Activated naive CD8-positive, alpha-beta T cell (primary cell): Measurements from ENCODE around the gene MAPK8.
"Not testable (repeated sequence)": the region's sequence is repeated elsewhere in the genome, so short reads cannot be mapped to it uniquely, and the experiment has no call there.

Experiments
- H3K27ac Mint-ChIP-seq: one replicate; pipeline ENCODE4 v1.8.0; 2021; ENCODE audit warnings: mixed read lengths
- H3K27me3 Mint-ChIP-seq: one replicate; pipeline ENCODE4 v1.8.0; 2021; ENCODE audit warnings: mixed read lengths
- H3K36me3 Mint-ChIP-seq: one replicate; pipeline ENCODE4 v1.8.0; 2021; ENCODE audit warnings: mixed read lengths
- H3K4me1 Mint-ChIP-seq: one replicate; pipeline ENCODE4 v1.8.0; 2021; ENCODE audit warnings: low read depth, mixed read lengths
- H3K4me3 Mint-ChIP-seq: one replicate; pipeline ENCODE4 v1.8.0; 2021; ENCODE audit warnings: mild to moderate bottlenecking, mixed read lengths
- H3K9me3 Mint-ChIP-seq: one replicate; pipeline ENCODE4 v1.8.0; 2021; ENCODE audit warnings: low read depth, mixed read lengths

MAPK8 gene

DNA sequence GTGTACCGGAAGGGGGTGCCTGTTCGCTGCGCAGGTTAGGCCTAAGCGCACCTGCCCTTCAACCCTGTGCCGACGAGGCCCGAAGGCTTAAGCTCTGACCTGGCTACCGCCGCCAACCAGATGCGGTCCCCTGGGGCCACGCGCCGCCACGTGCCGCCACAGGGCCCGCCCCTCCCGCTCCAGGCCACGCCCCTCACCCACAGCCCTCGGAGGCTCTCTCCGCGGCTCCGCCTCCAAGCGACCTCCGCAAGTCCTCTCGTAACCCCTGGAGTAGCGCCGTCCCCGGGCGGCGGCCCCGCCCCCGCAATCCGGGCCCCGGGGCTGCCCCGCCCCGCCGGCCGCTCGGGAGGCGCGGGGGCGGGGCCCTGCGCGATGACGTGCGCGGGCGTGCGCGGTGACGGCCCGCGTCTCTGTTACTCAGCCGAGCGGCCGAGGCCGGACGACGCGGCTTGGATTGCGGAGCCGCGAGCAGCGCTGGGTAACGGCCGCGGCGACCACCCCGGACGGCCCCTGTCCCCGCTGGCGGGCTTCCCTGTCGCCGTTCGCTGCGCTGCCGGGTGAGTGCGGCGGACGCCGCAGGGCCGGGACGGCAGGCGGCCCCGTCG is at the start of gene MAPK8:
MAPK8 (plus strand) TSS at position 413 of the 605 bp plus-strand sequence. CDS start 94,984 bp downstream, outside the sequence.
- H3K36me3 Mint-ChIP-seq, result no peaks in the 10 kb centered on the region
- no peaks in the 10 kb centered on the region for H3K27me3 Mint-ChIP-seq
- peak within 1 kb of the TSS; percentile 82 for H3K27ac Mint-ChIP-seq
- peak within 1 kb of the TSS; percentile 88 for H3K4me3 Mint-ChIP-seq
- peaks cover 2% of the 10 kb centered on the region for H3K9me3 Mint-ChIP-seq
- peaks cover 35% of the 10 kb centered on the region for H3K4me1 Mint-ChIP-seq

DNA sequence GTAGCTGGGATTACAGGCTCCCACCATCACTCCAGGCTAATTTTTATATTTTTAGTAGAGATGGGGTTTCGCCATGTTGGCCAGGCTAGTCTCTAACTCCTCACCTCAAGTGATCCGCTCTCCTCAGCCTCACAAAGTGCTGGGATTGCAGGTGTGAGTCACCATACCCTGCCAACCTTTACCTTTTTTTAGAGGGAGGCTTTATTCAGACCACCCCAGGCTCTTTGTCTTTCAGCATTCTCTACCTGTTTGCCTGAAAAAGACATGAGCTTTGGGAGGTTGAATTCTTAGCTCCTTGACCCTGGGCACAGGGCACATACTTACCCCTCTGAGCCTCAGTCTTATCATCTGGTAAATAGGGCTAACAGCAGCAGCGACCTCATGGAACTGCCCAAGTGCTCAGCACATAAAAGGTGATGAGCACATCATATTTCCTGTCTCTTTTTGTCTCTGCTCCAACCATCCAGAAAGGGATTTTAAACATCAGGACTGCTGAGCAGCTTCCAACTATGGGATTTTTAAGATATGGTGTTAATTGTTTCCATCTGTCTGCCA is 49.0 kb upstream of the MAPK8 start:
- Mint-ChIP-seq H3K36me3 (no peaks in the 10 kb centered on the region), H3K4me3 (no peak overlapping the region), H3K27ac (no peak overlapping the region), H3K4me1 (no peaks in the 10 kb centered on the region), H3K9me3 (no peaks in the 10 kb centered on the region), H3K27me3 (peaks cover 4% of the 10 kb centered on the region)

DNA sequence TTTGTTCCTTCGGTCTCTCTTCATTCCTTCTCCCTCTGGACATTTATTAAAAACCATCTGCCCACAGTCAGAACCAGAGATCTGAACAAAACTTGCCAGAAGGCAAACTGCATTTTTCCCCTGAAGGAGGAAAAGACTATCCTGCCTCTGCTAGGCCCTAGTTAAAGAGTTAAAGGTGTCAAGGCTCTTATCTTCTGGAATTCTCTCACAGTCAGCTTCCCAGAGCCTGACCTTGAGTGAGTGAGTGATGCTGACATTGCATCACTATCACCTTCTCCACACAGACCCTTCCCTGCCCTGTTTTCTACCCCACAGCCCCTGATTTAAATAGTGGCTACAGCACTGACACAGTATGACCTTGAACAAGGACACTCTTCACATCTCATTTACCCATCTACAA is 48.4 kb upstream of the MAPK8 start:
- no peak overlapping the region for H3K27ac Mint-ChIP-seq
- no peaks in the 10 kb centered on the region for H3K9me3 Mint-ChIP-seq
- H3K27me3 Mint-ChIP-seq, result peaks cover 4% of the 10 kb centered on the region
- H3K36me3 Mint-ChIP-seq, result no peaks in the 10 kb centered on the region
- H3K4me1 Mint-ChIP-seq, result no peaks in the 10 kb centered on the region
- no peak overlapping the region for H3K4me3 Mint-ChIP-seq

DNA sequence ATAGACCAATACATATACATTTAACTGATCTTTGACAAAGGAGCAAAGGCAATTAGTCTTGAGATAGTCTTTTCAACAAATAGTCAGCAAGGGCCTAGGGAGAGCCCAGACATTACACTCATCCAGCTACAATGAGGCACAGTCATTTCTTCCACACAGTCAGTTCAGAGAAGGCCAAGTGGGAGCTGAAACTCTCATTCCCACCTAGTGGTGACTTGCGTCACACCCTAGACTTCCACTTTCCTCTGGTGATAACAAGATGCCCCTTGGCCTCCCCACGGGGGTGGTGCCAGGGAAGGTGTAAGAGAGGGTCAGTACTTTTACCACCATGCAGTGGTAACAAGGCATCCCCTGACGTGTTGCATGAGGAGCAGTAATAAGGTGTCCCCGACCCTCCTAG is 39.9 kb upstream of the MAPK8 start:
- peaks cover 3% of the 10 kb centered on the region for H3K9me3 Mint-ChIP-seq
- H3K27me3 Mint-ChIP-seq, result no peaks in the 10 kb centered on the region
- no peak overlapping the region for H3K4me3 Mint-ChIP-seq
- H3K36me3 Mint-ChIP-seq, result no peaks in the 10 kb centered on the region
- H3K4me1 Mint-ChIP-seq, result no peaks in the 10 kb centered on the region
- no peak overlapping the region for H3K27ac Mint-ChIP-seq

DNA sequence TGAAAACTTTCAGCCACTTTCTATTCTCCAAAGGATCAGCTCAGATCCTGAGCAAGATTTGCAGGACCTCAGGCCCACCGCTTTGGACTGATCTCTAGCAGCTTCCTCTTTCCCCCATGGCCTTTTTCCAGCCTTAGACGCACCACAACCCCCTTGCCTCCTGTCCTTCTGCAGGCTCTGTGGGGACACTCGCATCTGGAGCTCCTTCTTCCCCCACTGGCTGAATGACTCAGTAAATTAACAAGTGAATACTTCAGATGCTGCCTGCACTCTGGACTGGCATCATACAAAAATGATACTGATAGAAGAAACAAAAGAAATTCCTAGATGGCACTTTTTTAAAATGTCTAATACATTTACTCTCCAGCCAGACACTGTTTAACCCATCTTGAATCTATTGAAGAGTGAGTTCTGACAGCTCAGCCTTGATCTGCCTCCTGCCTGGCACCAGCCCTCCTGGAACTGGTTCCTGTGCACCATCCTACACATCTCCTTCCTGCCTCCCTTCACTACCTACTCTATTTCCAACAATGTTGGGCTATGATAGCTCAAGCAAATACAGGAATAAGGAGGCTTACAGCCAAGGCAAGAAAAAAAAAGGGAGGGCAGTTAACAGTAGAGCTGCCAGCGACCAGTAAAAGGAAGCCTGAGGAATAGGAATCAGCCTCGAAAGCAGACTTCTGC is 35.3 kb upstream of the MAPK8 start:
- no peaks in the 10 kb centered on the region for H3K36me3 Mint-ChIP-seq
- H3K27ac Mint-ChIP-seq, result no peak overlapping the region
- peaks cover 1% of the 10 kb centered on the region for H3K27me3 Mint-ChIP-seq
- H3K4me1 Mint-ChIP-seq, result no peaks in the 10 kb centered on the region
- no peak overlapping the region for H3K4me3 Mint-ChIP-seq
- H3K9me3 Mint-ChIP-seq, result peaks cover 3% of the 10 kb centered on the region

DNA sequence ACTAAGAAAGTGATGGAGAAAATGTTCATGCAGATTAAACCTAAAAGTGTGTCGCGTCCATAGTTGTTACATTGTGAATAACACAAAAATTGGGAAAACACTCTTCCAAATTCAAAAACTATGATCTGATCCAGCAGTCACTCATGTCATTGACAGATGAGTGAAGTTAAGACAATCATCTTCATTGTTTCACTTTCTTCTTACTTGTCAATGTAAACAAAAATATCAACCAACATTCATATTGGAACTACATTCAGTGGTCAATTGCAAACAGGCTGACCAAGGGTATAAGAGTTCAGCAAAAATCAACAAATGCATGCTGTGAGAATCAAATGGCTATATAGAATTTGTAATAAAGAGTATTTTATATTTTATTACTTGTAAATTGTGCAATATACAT is 33.8 kb upstream of the MAPK8 start:
- no peaks in the 10 kb centered on the region for H3K36me3 Mint-ChIP-seq
- no peaks in the 10 kb centered on the region for H3K9me3 Mint-ChIP-seq
- H3K27ac Mint-ChIP-seq, result no peak overlapping the region
- peaks cover 1% of the 10 kb centered on the region for H3K27me3 Mint-ChIP-seq
- H3K4me3 Mint-ChIP-seq, result no peak overlapping the region
- no peaks in the 10 kb centered on the region for H3K4me1 Mint-ChIP-seq

DNA sequence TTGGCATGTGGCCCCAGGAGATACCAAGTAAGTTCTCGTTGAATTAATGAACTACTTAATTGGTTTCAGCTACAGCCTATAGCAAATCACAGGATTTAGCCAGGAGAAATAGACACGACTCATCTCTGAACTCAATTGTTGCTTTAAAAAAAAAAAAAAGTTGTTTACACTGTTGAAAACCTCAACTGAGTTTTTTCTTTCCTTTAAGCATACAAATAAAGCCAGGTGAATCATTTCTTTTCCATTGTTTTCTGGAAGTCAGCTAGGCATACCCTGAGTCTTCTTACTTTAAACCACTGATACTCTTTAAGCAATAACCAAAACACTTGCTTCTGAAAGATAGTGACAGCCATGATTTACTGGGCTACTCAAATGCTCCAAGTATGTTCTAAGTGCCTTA is 32.7 kb upstream of the MAPK8 start:
- no peaks in the 10 kb centered on the region for H3K36me3 Mint-ChIP-seq
- no peak overlapping the region for H3K4me3 Mint-ChIP-seq
- no peaks in the 10 kb centered on the region for H3K9me3 Mint-ChIP-seq
- peaks cover 4% of the 10 kb centered on the region for H3K27me3 Mint-ChIP-seq
- H3K4me1 Mint-ChIP-seq, result no peaks in the 10 kb centered on the region
- no peak overlapping the region for H3K27ac Mint-ChIP-seq

DNA sequence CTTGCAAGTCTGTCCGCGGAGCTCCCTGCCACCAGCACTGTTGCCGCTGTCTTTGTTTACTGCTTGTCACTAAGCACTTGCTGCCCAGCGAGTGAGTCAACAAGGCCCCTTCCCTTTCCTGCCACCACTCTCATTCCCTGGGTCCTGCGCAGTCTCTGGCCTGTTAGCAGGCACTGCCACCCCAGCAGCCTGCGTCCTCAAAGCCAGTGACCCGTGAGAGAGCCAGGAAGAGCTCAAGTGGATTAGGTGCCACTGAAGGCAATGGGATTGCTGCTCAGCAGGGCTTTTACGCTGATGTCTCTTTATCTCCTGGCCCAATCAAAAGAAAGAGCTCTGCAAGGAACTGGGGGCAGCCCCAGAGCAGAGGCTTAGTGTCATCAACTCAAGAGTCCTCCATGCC is 31.8 kb upstream of the MAPK8 start, which contains the start of gene FRMPD2:
FRMPD2 (minus strand) TSS at position 61 of the 400 bp plus-strand sequence. CDS start 129 bp downstream, outside the sequence.
- Mint-ChIP-seq H3K36me3 (no peaks in the 10 kb centered on the region), H3K4me3 (no peak within 1 kb of the TSS), H3K27me3 (peaks cover 4% of the 10 kb centered on the region), H3K27ac (no peak within 1 kb of the TSS), H3K9me3 (no peaks in the 10 kb centered on the region), H3K4me1 (no peaks in the 10 kb centered on the region)

DNA sequence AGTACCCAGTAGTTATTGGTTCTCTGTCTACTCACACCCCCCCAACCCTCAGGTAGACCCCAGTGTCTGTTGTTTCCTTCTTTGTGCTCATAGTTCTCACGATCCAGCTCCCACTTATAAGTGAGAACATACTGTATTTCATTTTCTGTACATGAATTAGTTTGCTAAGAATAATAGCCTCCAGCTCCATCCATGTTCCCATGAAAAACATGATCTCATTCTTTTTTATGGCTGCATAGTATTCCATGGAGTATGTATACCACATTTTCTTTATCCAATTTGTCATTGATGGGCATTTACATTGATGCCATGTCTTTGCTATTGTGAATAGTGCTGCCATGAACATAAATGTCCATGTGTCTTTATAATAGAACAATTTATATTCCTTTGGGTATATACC is 29.4 kb upstream of the MAPK8 start:
- H3K27me3 Mint-ChIP-seq, result peaks cover 4% of the 10 kb centered on the region
- H3K27ac Mint-ChIP-seq, result no peak overlapping the region
- peaks cover 3% of the 10 kb centered on the region for H3K9me3 Mint-ChIP-seq
- H3K36me3 Mint-ChIP-seq, result no peaks in the 10 kb centered on the region
- H3K4me1 Mint-ChIP-seq, result no peaks in the 10 kb centered on the region
- H3K4me3 Mint-ChIP-seq, result no peak overlapping the region

DNA sequence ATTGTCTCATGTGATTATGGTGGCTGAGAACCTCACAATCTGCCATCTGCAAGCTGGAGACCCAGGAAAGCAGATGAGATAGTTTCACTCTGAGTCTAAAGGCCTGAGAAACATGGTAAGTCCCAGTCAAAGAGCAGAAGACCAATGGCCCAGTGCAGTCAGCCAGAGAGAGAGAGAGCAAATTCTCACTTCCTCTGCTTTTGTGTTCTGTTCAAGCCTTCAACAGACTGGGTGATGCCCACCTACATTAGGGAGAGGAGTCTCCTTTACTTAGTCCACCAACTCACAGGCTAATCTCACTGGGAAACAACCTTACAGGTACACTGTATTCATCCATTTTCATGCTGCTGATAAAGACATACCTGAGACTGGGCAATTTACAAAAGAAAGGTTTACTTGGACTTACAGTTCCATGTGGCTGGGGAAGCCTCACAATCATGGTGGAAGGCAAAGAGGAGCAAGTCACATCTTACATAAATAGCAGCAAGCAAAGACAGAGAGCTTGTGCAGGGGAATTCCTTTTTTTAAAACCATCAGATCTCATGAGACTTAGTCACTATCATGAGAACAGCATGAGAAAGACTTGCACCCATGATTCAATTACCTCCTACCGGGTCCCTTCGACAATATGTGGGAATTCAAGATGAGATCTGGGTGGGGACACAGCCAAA is 27.3 kb upstream of the MAPK8 start:
- Mint-ChIP-seq H3K36me3 (no peaks in the 10 kb centered on the region), H3K9me3 (peaks cover 10% of the 10 kb centered on the region), H3K27me3 (peaks cover 3% of the 10 kb centered on the region), H3K4me3 (no peak overlapping the region), H3K4me1 (no peaks in the 10 kb centered on the region), H3K27ac (no peak overlapping the region)

DNA sequence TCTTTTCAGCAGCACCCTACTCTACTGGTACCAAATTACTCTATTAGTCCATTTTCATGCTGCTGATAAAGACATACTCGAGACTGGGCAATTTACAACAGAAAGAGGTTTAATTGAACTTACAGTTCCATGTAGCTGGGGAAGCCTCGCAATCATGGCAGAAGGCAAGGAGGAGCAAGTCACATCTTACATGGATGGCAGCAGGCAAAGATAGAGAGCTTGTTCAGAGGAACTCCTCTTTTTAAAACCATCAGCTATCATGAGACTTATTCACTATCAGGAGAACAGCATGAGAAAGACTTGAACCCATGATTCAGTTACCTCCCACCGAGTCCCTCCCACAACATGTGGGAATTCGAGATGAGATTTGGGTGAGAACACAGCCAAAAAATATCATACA is 24.8 kb upstream of the MAPK8 start:
- not testable (repeated sequence) for H3K27me3 Mint-ChIP-seq, H3K4me3 Mint-ChIP-seq, H3K4me1 Mint-ChIP-seq, H3K27ac Mint-ChIP-seq, H3K36me3 Mint-ChIP-seq
- peaks cover 10% of the 10 kb centered on the region for H3K9me3 Mint-ChIP-seq

DNA sequence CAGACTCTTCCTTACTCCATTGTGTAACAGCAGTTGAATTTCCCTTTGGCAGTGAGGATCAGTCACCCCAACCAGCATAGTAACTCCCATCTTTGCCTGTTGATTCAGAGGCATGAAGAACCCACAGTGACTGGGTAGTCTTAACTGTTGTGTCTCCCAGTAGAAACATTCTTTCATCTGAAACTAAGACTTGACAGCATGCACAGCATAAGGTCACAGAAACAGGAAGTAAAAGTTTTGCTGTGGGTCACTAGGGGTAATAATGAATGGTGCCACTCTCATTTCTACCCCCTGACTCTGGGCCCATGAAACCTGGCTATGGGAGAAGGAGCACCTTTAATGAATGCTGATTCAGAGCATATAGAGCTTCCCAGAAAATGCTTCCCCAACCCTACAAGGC is 23.6 kb upstream of the MAPK8 start:
- Mint-ChIP-seq H3K9me3 (peaks cover 10% of the 10 kb centered on the region), H3K27me3 (peaks cover 7% of the 10 kb centered on the region), H3K4me1 (no peaks in the 10 kb centered on the region), H3K36me3 (no peaks in the 10 kb centered on the region), H3K4me3 (no peak overlapping the region), H3K27ac (no peak overlapping the region)

DNA sequence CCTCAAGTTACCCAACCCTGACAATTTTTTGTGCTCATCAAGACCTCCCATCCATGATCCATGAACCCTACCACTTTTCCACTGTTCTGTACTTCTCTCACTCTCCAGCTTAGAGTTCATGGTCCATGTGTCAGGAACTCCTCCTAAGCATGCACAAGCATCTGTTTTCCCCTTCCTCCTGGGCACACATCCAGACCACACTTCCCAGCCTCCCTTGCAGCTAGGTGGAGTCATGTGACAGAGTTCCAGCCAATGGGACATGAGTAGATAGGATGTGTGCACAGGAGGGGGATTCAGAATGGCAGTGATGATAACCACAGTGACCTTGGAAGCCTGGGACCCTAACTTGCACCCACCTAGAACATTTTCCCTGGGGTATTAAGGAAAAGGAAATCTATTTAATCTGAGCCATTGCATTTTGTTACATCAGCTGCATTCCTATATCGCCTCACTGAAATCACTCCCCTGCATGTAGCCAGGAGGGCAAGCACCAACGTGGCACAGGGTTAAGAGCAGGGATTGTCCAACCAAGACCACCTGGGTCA is 22.4 kb upstream of the MAPK8 start:
- Mint-ChIP-seq H3K4me3 (no peak overlapping the region), H3K4me1 (peaks cover 1% of the 10 kb centered on the region), H3K9me3 (peaks cover 10% of the 10 kb centered on the region), H3K27ac (no peak overlapping the region), H3K27me3 (peaks cover 5% of the 10 kb centered on the region), H3K36me3 (no peaks in the 10 kb centered on the region)

DNA sequence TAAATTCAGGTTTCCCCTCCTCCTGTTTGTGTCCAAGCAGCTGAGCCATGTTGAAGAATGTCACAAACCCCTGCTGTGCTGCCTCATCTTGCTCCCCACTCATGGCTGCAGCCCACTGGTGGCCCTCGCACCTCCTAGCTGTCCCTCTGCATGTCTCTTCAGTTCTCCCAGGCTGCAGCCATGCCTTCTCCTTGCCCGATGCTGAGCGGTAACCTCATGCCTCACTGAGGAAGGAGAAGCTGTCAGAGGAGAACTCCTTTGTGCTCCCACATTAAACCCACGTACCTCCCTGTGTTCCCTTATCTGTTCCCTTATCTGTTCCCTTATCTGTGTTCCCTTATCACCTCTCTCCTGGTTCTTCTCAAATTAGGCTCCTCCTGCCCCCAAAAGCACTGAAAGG is 21.7 kb upstream of the MAPK8 start:
- H3K4me1 Mint-ChIP-seq, result peaks cover 5% of the 10 kb centered on the region
- peaks cover 10% of the 10 kb centered on the region for H3K9me3 Mint-ChIP-seq
- no peak overlapping the region for H3K27ac Mint-ChIP-seq
- no peaks in the 10 kb centered on the region for H3K36me3 Mint-ChIP-seq
- no peak overlapping the region for H3K4me3 Mint-ChIP-seq
- H3K27me3 Mint-ChIP-seq, result peaks cover 5% of the 10 kb centered on the region

DNA sequence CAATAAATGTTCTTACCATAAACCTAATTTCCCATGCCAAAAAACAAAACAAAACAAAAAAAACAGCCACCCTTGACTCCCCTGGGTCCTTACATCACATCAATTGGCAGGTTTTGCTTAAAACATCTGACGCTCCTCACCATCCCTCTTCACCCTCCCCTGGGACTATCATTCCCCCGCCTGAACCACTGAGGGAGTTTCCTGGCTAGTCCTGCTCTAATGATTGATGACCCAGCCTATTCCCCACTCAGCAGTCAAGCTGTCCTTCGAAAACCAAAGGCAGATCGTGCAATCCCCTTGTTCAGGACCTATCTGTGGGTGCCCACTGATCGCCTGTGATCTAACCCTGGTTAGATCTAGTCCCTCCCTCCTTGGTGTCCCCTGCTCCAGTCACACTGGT is 20.8 kb upstream of the MAPK8 start:
- Mint-ChIP-seq H3K27ac (no peak overlapping the region), H3K36me3 (no peaks in the 10 kb centered on the region), H3K4me1 (peaks cover 5% of the 10 kb centered on the region), H3K4me3 (no peak overlapping the region), H3K27me3 (peaks cover 5% of the 10 kb centered on the region), H3K9me3 (peaks cover 10% of the 10 kb centered on the region)
